Left lung (tissue), 10 donors: Measurements from ENCODE around the gene EFCAB14. TPM values are rescaled to one million over a fixed set of nuclear protein-coding genes. Genes with fewer than 3 reads are reported as not detected.
"Not testable (repeated sequence)": the region's sequence is repeated elsewhere in the genome, so short reads cannot be mapped to it uniquely, and the experiment has no call there.

Source experiments
- ATAC-seq: fragments of 200-7000 bp; cut with Tn5 transposase; one replicate; pipeline ENCODE4 v1.9.1; 2020; ENCODE audit warnings: moderate library complexity
- DNase-seq, 4 donors: peaks; one replicate each; pipeline ENCODE4 v3.0.0-alpha.2; 2013 to 2020
- H3K27ac ChIP-seq, 2 donors: fragments of 200-600 bp; sonication (generic) in 1 of 2; one replicate each; pipeline versions ENCODE4 v1.5.0 to v1.8.0; 2020 to 2021
- H3K27me3 ChIP-seq, 2 donors: fragments of 200-600 bp; sonication (generic) in 1 of 2; one replicate each; pipeline versions ENCODE4 v1.5.0 to v1.8.0; 2020 to 2021
- H3K36me3 ChIP-seq, 2 donors: fragments of 200-600 bp; sonication (generic) in 1 of 2; one replicate each; pipeline versions ENCODE4 v1.5.0 to v1.8.0; 2020 to 2021
- H3K4me1 ChIP-seq, 2 donors: fragments of 200-600 bp; one replicate each; pipeline ENCODE4 v1.8.0; 2021
- H3K4me3 ChIP-seq, 2 donors: fragments of 200-600 bp; sonication (generic) in 1 of 2; one replicate each; pipeline versions ENCODE4 v1.5.0 to v1.8.0; 2020 to 2021; ENCODE audit warnings: mild to moderate bottlenecking in 1 of 2
- H3K9me3 ChIP-seq, 2 donors: fragments of 200-600 bp; sonication (generic) in 1 of 2; one replicate each; pipeline versions ENCODE4 v1.5.0 to v1.8.0; 2020 to 2021
- CTCF ChIP-seq, 2 donors: fragments of 200-600 bp; sonication (generic) in 1 of 2; IDR thresholded peaks; one replicate each; pipeline versions ENCODE4 v1.5.0 to v1.8.0; 2021; ENCODE audit warnings: antibody characterized with exemption in 2 of 2
- intact Hi-C, 2 donors: fragments of 100-400 bp; cut with DNase I; formaldehyde crosslinking; loops; one replicate each; pipeline versions ENCODE4 v1.11.2 to v1.14.2; 2022
- polyA plus RNA-seq, 6 donors: library from polyadenylated mRNA; unstranded; fragments of 120-200 nt; gene quantifications; one replicate each; pipeline ENCODE4 v1.2.1, GENCODE V29; 2013; ENCODE audit not compliant: insufficient read length in 6 of 6
- total RNA-seq, 2 donors: library from RNA; stranded (reverse); fragmentation: NEBNext Ultra II Directional; extraction: Animal tissue kit (Norgen Biotek cat#: 25700); gene quantifications; one replicate each; pipeline ENCODE4 v1.2.1, GENCODE V29; 2021
- donor health status: DM: no; HTN: yes; CAD: no.
- donor health status: DM: no; HTN: no; CAD: no.

Gene EFCAB14
- total and polyA plus RNA-seq, 8 donors, result 102 to 124 (median 114) TPM

- DNase-seq, result peak in 1 of 4 donors; percentile 48
- Histone ChIP-seq H3K27ac (no peak overlapping the region), H3K27me3 (peaks cover 0 to 9% of the 10 kb centered on the region in 2 donors), H3K4me3 (no peak overlapping the region), H3K9me3 (no peaks in the 10 kb centered on the region), H3K36me3 (no peaks in the 10 kb centered on the region), H3K4me1 (no peaks in the 10 kb centered on the region)
- peak; percentile 55 to 60 for TF ChIP-seq CTCF (IDR thresholded peaks at IDR 0.05)
- intact Hi-C loops, result no loop called here
- ATAC-seq, result peak; percentile 98
Measured at GRCh38 chr1:46747683-46748288, 28.9 kb upstream of the EFCAB14 start.

GRCh38 chr1:46742069-46742468 is 23.2 kb upstream of the EFCAB14 start:
- DNase-seq, result no peak
- no peaks in the 10 kb centered on the region for H3K36me3 ChIP-seq
- no peak for ATAC-seq
- no peaks in the 10 kb centered on the region for H3K4me1 ChIP-seq
- no peak overlapping the region for H3K4me3 ChIP-seq
- intact Hi-C loops, result no loop called here
- H3K27ac ChIP-seq, result no peak overlapping the region
- no peak for TF ChIP-seq CTCF (IDR thresholded peaks at IDR 0.05)
- H3K27me3 ChIP-seq, result peaks cover 0 to 7% of the 10 kb centered on the region in 2 donors
- no peaks in the 10 kb centered on the region for H3K9me3 ChIP-seq

GRCh38 chr1:46735708-46736324 is 16.9 kb upstream of the EFCAB14 start:
- H3K4me3 ChIP-seq, result no peak overlapping the region
- no peak for TF ChIP-seq CTCF (IDR thresholded peaks at IDR 0.05)
- peak in 1 of 4 donors; percentile 72 for DNase-seq
- H3K9me3 ChIP-seq, result no peaks in the 10 kb centered on the region
- H3K27me3 ChIP-seq, result no peaks in the 10 kb centered on the region
- H3K27ac ChIP-seq, result no peak overlapping the region
- ATAC-seq, result peak; percentile 96
- no peaks in the 10 kb centered on the region for H3K36me3 ChIP-seq
- intact Hi-C loops, result no loop called here
- no peaks in the 10 kb centered on the region for H3K4me1 ChIP-seq

GRCh38 chr1:46728327-46728873 is 9.5 kb upstream of the EFCAB14 start:
- not testable (repeated sequence) for H3K27ac ChIP-seq, ATAC-seq, H3K4me1 ChIP-seq, H3K9me3 ChIP-seq, H3K36me3 ChIP-seq, DNase-seq, H3K4me3 ChIP-seq
- peaks cover 0 to 31% of the 10 kb centered on the region in 2 donors for H3K27me3 ChIP-seq
- intact Hi-C loops, result loop anchor here in 1 of 2 donors (10.0 kb wide), 2 partner anchors 104 to 194 kb away; a partner anchor contains a TSS

- Histone ChIP-seq H3K4me1 (peaks cover 0 to 8% of the 10 kb centered on the region in 2 donors), H3K27ac (no peak overlapping the region), H3K36me3 (no peaks in the 10 kb centered on the region), H3K4me3 (no peak overlapping the region), H3K27me3 (peaks cover 0 to 31% of the 10 kb centered on the region in 2 donors), H3K9me3 (no peaks in the 10 kb centered on the region)
- intact Hi-C loops, result loop anchor here in 1 of 2 donors (10.0 kb wide), 2 partner anchors 101 to 191 kb away; a partner anchor contains a TSS
- TF ChIP-seq CTCF (IDR thresholded peaks at IDR 0.05), result no peak
- DNase-seq (no peak), ATAC-seq (no peak)
Measured at GRCh38 chr1:46725736-46726108, 6.8 kb upstream of the EFCAB14 start.
